OCI-LY3 (cell line): Measurements from ENCODE around the gene UBE2N.
"Not testable (repeated sequence)": the region's sequence is repeated elsewhere in the genome, so short reads cannot be mapped to it uniquely, and the experiment has no call there.

Source experiments
- CTCF ChIP-seq: fragments of 200-600, 300-600 bp; sonication (generic); IDR thresholded peaks from 2 replicates; pipeline ENCODE4 v1.5.1; 2014; ENCODE audit warnings: antibody characterized with exemption, low read length, low read depth
- EZH2phosphoT487 ChIP-seq: fragments of 200-600 bp; shearing (Covaris generic); IDR thresholded peaks from 2 replicates; pipeline ENCODE4 v1.6.1; 2018; ENCODE audit warnings: antibody characterized with exemption, mixed run types, low read depth

GRCh38 chr12:93432031-93432430 is 9.7 kb downstream of the UBE2N start:
- TF ChIP-seq CTCF, EZH2phosphoT487: not testable (repeated sequence)
